OCI-LY7 (cell line): ENCODE measurements around the gene DBNDD2. TPM values are rescaled to one million over a fixed set of nuclear protein-coding genes. Genes with fewer than 3 reads are reported as not detected.
A peak's percentile ranks its signal among the peaks of the same experiment; 100 is the strongest.

Experiments used
- BruUV-seq: library from RNA; stranded (reverse); fragments of 400-500 nt; replicated peaks from 2 replicates; lab custom pipeline; 2021; lab: Mats Ljungman, UMichigan
- CTCF ChIA-PET: fragments of 300-600 bp; sonication (Branson Sonifier 250); formaldehyde crosslinking; loops from one replicate; lab custom pipeline; 2022; ENCODE audit warnings: antibody characterized with exemption; ENCODE audit not compliant: unreplicated experiment; lab: Charles Lee
- POLR2A ChIA-PET: fragments of 300-600 bp; sonication (Branson Sonifier 250); formaldehyde crosslinking; loops from one replicate; lab custom pipeline; 2022; ENCODE audit warnings: antibody characterized with exemption; lab: Charles Lee
- DNase-seq: peaks from one replicate; pipeline ENCODE4 v3.0.0-alpha.2; 2015; ENCODE audit warnings: low spot score
- H2AFZ ChIP-seq: fragments of 200-600 bp; sonication (generic), shearing (Covaris generic); 2 replicates; pipeline ENCODE4 v1.6.1; 2014; ENCODE audit warnings: mild to moderate bottlenecking, antibody characterized with exemption, low read length, moderate library complexity
- H3K27ac ChIP-seq: fragments of 200-600 bp; sonication (generic); 2 replicates; pipeline ENCODE4 v1.5.1; 2014; ENCODE audit warnings: mixed run types, low read depth, mild to moderate bottlenecking, moderate library complexity, low read length, inconsistent platforms; ENCODE audit not compliant: poor library complexity, severe bottlenecking
- H3K36me3 ChIP-seq: fragments of 200-600 bp; sonication (generic); 2 replicates; pipeline ENCODE4 v1.6.1; 2014; ENCODE audit warnings: mild to moderate bottlenecking, antibody characterized with exemption, low read length, moderate library complexity, mixed read lengths; ENCODE audit not compliant: insufficient read depth
- H3K4me1 ChIP-seq: fragments of 200-600 bp; sonication (generic); 2 replicates; pipeline ENCODE4 v1.5.1; 2014; ENCODE audit warnings: mild to moderate bottlenecking, low read length; ENCODE audit not compliant: insufficient read depth, poor library complexity, severe bottlenecking
- H3K4me2 ChIP-seq: fragments of 200-600 bp; sonication (generic); 2 replicates; pipeline ENCODE4 v1.6.1; 2014; ENCODE audit warnings: mild to moderate bottlenecking, low read length
- H3K4me3 ChIP-seq: fragments of 200-600 bp; sonication (generic); 2 replicates; pipeline ENCODE4 v1.5.1; 2014; ENCODE audit warnings: mild to moderate bottlenecking, low read depth, low read length; ENCODE audit not compliant: poor library complexity, severe bottlenecking
- H3K79me2 ChIP-seq: fragments of 200-600 bp; sonication (generic); 2 replicates; pipeline ENCODE4 v1.6.1; 2016; ENCODE audit warnings: low read depth, mild to moderate bottlenecking, low read length, moderate library complexity, mixed read lengths; ENCODE audit not compliant: insufficient read depth
- H3K9me2 ChIP-seq: fragments of 200-600 bp; sonication (generic); 2 replicates; pipeline ENCODE4 v1.6.1; 2016; ENCODE audit warnings: mild to moderate bottlenecking, low read length, mixed read lengths; ENCODE audit not compliant: insufficient read depth
- H3K9me3 ChIP-seq: fragments of 200-600 bp; sonication (generic); 2 replicates; pipeline ENCODE4 v1.6.1; 2014; ENCODE audit warnings: mild to moderate bottlenecking, mixed run types, low read length, mixed read lengths
- H4K20me1 ChIP-seq: fragments of 200-600 bp; sonication (generic); 2 replicates; pipeline ENCODE4 v1.6.1; 2014; ENCODE audit warnings: mild to moderate bottlenecking, antibody characterized with exemption, low read length, moderate library complexity, mixed read lengths; ENCODE audit not compliant: insufficient read depth
- CTCF ChIP-seq: fragments of 200-600 bp; sonication (generic); conservative IDR thresholded peaks from 2 replicates; pipeline ENCODE4 v1.5.1; 2014; ENCODE audit warnings: mild to moderate bottlenecking, antibody characterized with exemption, low read length, moderate library complexity, mixed read lengths
- EZH2phosphoT487 ChIP-seq: fragments of 200-600 bp; sonication (generic); IDR thresholded peaks from 2 replicates; pipeline ENCODE4 v1.6.1; 2018; ENCODE audit warnings: low read depth, borderline replicate concordance, mild to moderate bottlenecking, mixed run types, antibody characterized with exemption, low read length, moderate library complexity, mixed read lengths
- intact Hi-C: fragments of 100-400 bp; cut with micrococcal nuclease; formaldehyde crosslinking; loops from one replicate; pipeline ENCODE4 v1.10.0; 2022; ENCODE audit not compliant: unreplicated experiment
- total RNA-seq, 2 experiments: library from RNA; depleted of rRNA in 1 of 2; stranded (reverse); fragments of >200 nt in 1 of 2; shearing (Covaris generic) in 1 of 2; gene quantifications; 2 replicates each; pipeline ENCODE4 v1.2.3, GENCODE V29; 2014 to 2022

DBNDD2 gene
- total RNA-seq, 2 experiments from 2014 or later: 0.57 TPM; not detected in 1

GRCh38 chr20:45452772-45453691 lies 44.9 kb downstream of the DBNDD2 start:
- H2AFZ ChIP-seq: no peak overlapping the region
- POLR2A ChIA-PET: interaction anchor here (0.6 to 1.3 kb wide), 2 partner anchors 76 to 404 kb away, joined by 3 read pairs; no protein-coding TSS in a partner anchor
- intact Hi-C loops: loop anchor here (5.0 kb wide), 2 partner anchors 131 to 319 kb away; no protein-coding TSS in a partner anchor
- H3K36me3 ChIP-seq: no peaks in the 10 kb centered on the region
- H3K27ac ChIP-seq: no peak overlapping the region
- peaks cover 11% of the 10 kb centered on the region for H3K4me1 ChIP-seq
- CTCF ChIA-PET: interaction anchor here (0.6 to 1.4 kb wide), 3 partner anchors 118 to 318 kb away, joined by 3 to 6 read pairs (median 3); no protein-coding TSS in a partner anchor
- no peak for DNase-seq
- no peak overlapping the region for H3K4me3 ChIP-seq
- no peaks in the 10 kb centered on the region for H3K79me2 ChIP-seq
- H3K9me3 ChIP-seq: no peaks in the 10 kb centered on the region
- no peak for TF ChIP-seq CTCF
- no peak for TF ChIP-seq EZH2phosphoT487
- no peak overlapping the region for H3K4me2 ChIP-seq
- H3K9me2 ChIP-seq: no peaks in the 10 kb centered on the region
- BruUV-seq: no TSS peak
- no peaks in the 10 kb centered on the region for H4K20me1 ChIP-seq

- intact Hi-C loops: no loop called here
- TF ChIP-seq EZH2phosphoT487 (no peak), CTCF (peak; percentile 71)
- DNase-seq: peak; percentile 47
- Histone ChIP-seq H3K79me2 (no peaks in the 10 kb centered on the region), H3K4me3 (no peak overlapping the region), H3K4me2 (no peak overlapping the region), H3K27ac (no peak overlapping the region), H3K9me2 (no peaks in the 10 kb centered on the region), H3K4me1 (peaks cover 8% of the 10 kb centered on the region), H3K36me3 (no peaks in the 10 kb centered on the region), H4K20me1 (no peaks in the 10 kb centered on the region), H3K9me3 (no peaks in the 10 kb centered on the region), H2AFZ (no peak overlapping the region)
- POLR2A ChIA-PET: no interaction called here
- CTCF ChIA-PET: no interaction called here
- BruUV-seq: no TSS peak
These were observed 48.5 kb downstream of the DBNDD2 start for GRCh38 chr20:45456632-45457031.
